ENCODE data around the gene EHBP1L1.

Gene EHBP1L1

DNA sequence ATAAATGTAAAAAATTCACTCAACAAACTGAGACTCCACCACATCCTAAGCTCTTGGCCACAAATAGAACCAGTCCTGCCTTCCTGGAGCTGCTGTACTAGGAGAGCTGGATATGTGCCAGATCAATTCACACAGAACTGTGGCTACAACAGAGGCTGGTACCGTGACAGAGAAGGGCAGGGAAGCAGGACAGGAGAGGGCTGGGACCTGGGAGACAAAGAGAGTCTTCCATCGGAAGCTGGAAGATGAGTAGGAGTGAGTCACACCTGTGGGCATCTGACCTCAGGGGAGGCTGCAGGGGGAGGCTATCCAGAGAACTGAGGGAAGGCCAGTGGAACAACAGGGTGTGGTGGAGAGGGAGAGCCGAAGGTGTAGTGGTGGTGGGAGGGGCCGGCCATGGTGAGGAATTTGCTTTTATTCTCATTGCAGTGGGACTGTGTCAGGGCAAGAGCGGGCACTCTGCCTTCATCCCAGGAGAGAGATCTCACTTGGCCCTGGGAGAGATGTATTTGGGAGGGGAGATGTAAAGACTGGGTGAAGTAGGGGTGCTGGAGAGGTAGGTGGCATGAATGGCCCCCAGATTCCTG is 15.8 kb upstream of the EHBP1L1 start (continued):
- TF ChIP-seq PATZ1 (tag by site-specific recombination; IDR thresholded peaks at IDR 0.05) = peak; percentile 70; the same call in 1 of the 2 replicates
- no peak for TF ChIP-seq ZSCAN16 (tag by site-specific recombination; IDR thresholded peaks at IDR 0.05)
- TF ChIP-seq KLF16 (tag by site-specific recombination; IDR thresholded peaks at IDR 0.05) = no peak
- TF ChIP-seq ZNF623 (tag by site-specific recombination; IDR thresholded peaks at IDR 0.05) = no peak
- peak; percentile 80 for TF ChIP-seq ZNF398 (tag by site-specific recombination; IDR thresholded peaks at IDR 0.05)
- TF ChIP-seq, protein P1, sequence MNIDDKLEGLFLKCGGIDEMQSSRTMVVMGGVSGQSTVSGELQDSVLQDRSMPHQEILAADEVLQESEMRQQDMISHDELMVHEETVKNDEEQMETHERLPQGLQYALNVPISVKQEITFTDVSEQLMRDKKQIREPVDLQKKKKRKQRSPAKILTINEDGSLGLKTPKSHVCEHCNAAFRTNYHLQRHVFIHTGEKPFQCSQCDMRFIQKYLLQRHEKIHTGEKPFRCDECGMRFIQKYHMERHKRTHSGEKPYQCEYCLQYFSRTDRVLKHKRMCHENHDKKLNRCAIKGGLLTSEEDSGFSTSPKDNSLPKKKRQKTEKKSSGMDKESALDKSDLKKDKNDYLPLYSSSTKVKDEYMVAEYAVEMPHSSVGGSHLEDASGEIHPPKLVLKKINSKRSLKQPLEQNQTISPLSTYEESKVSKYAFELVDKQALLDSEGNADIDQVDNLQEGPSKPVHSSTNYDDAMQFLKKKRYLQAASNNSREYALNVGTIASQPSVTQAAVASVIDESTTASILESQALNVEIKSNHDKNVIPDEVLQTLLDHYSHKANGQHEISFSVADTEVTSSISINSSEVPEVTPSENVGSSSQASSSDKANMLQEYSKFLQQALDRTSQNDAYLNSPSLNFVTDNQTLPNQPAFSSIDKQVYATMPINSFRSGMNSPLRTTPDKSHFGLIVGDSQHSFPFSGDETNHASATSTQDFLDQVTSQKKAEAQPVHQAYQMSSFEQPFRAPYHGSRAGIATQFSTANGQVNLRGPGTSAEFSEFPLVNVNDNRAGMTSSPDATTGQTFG (tag by site-specific recombination; IDR thresholded peaks at IDR 0.05; ENCODE audit: borderline replicate concordance) = no peak
- no peak for TF ChIP-seq ZNF214 (tag by site-specific recombination; IDR thresholded peaks at IDR 0.05; ENCODE audit: borderline replicate concordance)
- no peak for TF ChIP-seq ZNF561 (tag by site-specific recombination; IDR thresholded peaks at IDR 0.05; ENCODE audit: borderline replicate concordance)
- peak; percentile 71; the same call in 1 of the 2 replicates for TF ChIP-seq ZNF600 (tag by site-specific recombination; IDR thresholded peaks at IDR 0.05)
- no peak for TF ChIP-seq ZNF830 (tag by site-specific recombination; IDR thresholded peaks at IDR 0.05; ENCODE audit: low read depth)
- TF ChIP-seq ZNF692 (tag by site-specific recombination; IDR thresholded peaks at IDR 0.05) = peak; percentile 23; the same call in 1 of the 2 replicates
- no peak for TF ChIP-seq GLI4 (tag by site-specific recombination; IDR thresholded peaks at IDR 0.05)
- TF ChIP-seq, protein P2, sequence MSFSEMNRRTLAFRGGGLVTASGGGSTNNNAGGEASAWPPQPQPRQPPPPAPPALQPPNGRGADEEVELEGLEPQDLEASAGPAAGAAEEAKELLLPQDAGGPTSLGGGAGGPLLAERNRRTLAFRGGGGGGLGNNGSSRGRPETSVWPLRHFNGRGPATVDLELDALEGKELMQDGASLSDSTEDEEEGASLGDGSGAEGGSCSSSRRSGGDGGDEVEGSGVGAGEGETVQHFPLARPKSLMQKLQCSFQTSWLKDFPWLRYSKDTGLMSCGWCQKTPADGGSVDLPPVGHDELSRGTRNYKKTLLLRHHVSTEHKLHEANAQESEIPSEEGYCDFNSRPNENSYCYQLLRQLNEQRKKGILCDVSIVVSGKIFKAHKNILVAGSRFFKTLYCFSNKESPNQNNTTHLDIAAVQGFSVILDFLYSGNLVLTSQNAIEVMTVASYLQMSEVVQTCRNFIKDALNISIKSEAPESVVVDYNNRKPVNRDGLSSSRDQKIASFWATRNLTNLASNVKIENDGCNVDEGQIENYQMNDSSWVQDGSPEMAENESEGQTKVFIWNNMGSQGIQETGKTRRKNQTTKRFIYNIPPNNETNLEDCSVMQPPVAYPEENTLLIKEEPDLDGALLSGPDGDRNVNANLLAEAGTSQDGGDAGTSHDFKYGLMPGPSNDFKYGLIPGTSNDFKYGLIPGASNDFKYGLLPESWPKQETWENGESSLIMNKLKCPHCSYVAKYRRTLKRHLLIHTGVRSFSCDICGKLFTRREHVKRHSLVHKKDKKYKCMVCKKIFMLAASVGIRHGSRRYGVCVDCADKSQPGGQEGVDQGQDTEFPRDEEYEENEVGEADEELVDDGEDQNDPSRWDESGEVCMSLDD (tag by site-specific recombination; IDR thresholded peaks at IDR 0.05) = 0 out of 2 replicates have a peak, but pooled peaks have one; percentile 15
- no peak for TF ChIP-seq ZNF311 (tag by site-specific recombination; IDR thresholded peaks at IDR 0.05; ENCODE audit: borderline replicate concordance)
- TF ChIP-seq, protein P3, sequence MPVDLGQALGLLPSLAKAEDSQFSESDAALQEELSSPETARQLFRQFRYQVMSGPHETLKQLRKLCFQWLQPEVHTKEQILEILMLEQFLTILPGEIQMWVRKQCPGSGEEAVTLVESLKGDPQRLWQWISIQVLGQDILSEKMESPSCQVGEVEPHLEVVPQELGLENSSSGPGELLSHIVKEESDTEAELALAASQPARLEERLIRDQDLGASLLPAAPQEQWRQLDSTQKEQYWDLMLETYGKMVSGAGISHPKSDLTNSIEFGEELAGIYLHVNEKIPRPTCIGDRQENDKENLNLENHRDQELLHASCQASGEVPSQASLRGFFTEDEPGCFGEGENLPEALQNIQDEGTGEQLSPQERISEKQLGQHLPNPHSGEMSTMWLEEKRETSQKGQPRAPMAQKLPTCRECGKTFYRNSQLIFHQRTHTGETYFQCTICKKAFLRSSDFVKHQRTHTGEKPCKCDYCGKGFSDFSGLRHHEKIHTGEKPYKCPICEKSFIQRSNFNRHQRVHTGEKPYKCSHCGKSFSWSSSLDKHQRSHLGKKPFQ (tag by site-specific recombination; IDR thresholded peaks at IDR 0.05) = peak; percentile 89
- peak; percentile 50 for TF ChIP-seq GLIS2 (tag by site-specific recombination; IDR thresholded peaks at IDR 0.05)
- TF ChIP-seq MEIS1 (CRISPR knock-in tag; IDR thresholded peaks at IDR 0.05; ENCODE audit: borderline replicate concordance) = no peak
- TF ChIP-seq PRDM10 (tag by site-specific recombination; IDR thresholded peaks at IDR 0.05) = 0 out of 2 replicates have a peak, but pooled peaks have one; percentile 50
- TF ChIP-seq ZNF843 (tag by site-specific recombination; IDR thresholded peaks at IDR 0.05) = no peak
- TF ChIP-seq ZNF202 (tag by site-specific recombination; IDR thresholded peaks at IDR 0.05; ENCODE audit: borderline replicate concordance) = no peak
- TF ChIP-seq ZNF629 (tag by site-specific recombination; IDR thresholded peaks at IDR 0.05) = peak; percentile 21; the same call in 1 of the 2 replicates
- no peak for TF ChIP-seq ZNF175 (tag by site-specific recombination; IDR thresholded peaks at IDR 0.05)
- no peak for TF ChIP-seq ZNF211 (tag by site-specific recombination; IDR thresholded peaks at IDR 0.05; ENCODE audit: low read depth)
